Measurements from ENCODE around the gene ANKRD11. TPM values are rescaled to one million over a fixed set of nuclear protein-coding genes. Genes with fewer than 3 reads are reported as not detected.
"Not testable (repeated sequence)": the region's sequence is repeated elsewhere in the genome, so short reads cannot be mapped to it uniquely, and the experiment has no call there.

The ANKRD11 gene
- total RNA-seq, 1 experiment from 2014 or later: 47.0 TPM

DNA sequence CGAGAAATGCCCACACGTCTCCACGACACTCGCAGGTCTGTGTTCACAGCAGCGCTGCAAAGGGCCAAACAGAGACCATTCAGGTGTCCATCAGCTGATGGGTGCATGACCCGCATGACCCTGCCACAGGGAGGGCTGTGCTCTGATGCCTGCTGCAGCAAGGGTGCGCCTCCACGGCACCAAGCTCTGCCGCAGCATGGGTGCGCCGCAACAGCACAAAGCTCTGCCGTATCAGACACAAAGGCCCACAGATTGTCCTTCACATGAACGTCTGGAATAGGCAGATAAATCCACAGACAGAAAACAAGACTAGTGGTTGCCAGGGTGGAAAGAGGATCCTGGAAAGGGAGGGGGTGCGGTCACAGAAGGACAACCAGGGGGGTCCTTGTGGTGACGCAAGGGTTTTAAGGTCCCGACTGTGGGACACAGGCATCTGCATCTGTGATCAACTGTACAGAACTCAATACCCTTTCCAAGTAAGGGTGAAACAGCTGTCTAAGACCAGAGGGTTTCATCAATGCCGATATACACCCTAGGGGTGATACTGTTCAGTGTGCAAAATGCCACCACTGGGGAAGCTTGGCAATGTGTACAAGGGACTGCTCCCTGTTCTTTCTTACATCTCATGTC lies 121.0 kb downstream of the ANKRD11 start:
- in situ Hi-C loops (cut with HindIII; ENCODE audit: low pct_unique_long_range_greater_than_20kb, low sequenced_read_pairs): no loop called here

DNA sequence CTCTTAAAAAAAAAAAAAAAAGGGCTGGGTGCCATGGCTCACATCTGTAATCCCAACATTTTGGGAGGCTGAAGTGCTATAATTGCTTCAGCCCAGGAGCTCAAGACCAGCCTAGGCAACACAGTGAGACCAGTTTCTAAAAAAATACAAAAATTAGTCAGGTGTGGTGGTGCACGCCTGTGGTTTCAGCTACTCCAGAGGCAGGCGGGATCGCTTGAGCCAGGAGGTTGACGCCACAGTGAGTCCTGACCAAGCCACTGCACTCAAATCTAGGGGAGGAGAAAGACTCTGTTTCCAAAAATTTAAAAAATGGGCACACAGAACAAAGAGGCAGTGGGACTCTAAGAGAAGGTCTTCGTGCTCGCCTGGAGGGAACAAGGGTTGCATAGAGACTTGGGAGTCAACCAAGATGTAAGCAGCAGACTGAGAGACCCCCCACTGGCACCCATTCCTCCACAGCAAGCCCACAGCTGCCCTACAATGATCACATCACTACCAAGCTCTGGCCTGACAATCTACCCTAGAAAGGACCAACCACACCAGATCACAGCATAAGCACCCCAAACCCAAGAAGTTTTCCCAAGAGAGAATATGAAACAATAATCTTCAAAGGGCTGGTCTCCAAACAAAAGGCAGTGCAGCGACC lies 121.6 kb downstream of the ANKRD11 start:
- DNase-seq (ENCODE audit: low read depth, low spot score): no peak
- in situ Hi-C loops (cut with HindIII; ENCODE audit: low pct_unique_long_range_greater_than_20kb, low sequenced_read_pairs): no loop called here

More for the DNA sequence above, 121.0 kb downstream of the ANKRD11 start:
- DNase-seq (ENCODE audit: low read depth, low spot score): no peak

GRCh38 chr16:89367538-89367915 lies 122.8 kb downstream of the ANKRD11 start:
- no peak for DNase-seq (ENCODE audit: low read depth, low spot score)
- in situ Hi-C loops (cut with HindIII; ENCODE audit: low pct_unique_long_range_greater_than_20kb, low sequenced_read_pairs): no loop called here

GRCh38 chr16:89366561-89367537 lies 123.5 kb downstream of the ANKRD11 start:
- in situ Hi-C loops (cut with HindIII; ENCODE audit: low pct_unique_long_range_greater_than_20kb, low sequenced_read_pairs): no loop called here

DNA sequence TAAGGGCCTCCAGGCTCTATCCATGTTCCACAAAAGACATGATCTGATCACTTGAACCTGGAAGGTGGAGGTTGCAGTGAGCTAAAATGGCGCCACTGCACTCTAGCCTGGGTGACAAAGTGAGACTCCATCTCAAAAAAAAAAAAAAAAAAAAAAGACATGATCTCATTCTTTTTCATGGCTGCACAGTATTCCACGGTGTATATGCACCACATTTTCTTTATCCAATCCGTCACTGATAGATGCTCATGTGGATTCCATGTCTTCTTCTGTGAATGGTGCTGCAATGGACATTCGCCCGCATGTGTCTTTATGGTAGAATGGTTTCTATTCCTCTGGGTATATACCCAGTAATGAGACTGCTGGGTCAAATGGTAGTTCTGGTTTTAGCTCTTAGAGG lies 124.4 kb downstream of the ANKRD11 start:
- in situ Hi-C loops (cut with HindIII; ENCODE audit: low pct_unique_long_range_greater_than_20kb, low sequenced_read_pairs): no loop called here
- DNase-seq (ENCODE audit: low read depth, low spot score): no peak

More at GRCh38 chr16:89366561-89367537, 123.5 kb downstream of the ANKRD11 start:
- no peak for DNase-seq (ENCODE audit: low read depth, low spot score)

DNA sequence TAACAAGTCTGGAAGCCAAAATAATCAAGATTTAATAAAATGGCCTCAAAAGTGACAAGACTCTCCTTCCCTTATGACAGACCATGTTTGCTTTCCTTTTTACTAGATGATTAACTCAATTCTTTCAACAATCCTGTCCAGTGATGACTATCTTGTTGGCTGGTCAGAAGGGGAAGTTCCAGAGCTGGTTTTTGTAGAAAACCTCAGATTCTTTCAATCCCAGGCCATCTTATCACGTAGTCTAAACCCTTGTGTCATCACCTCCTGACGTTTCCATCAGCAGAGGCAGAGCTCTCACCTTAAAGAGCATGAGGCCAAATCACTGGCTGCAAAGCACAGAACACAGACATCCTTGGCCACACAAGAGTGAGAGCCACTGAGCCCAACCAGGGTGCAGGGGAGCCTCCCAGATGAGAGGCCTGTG lies 125.3 kb downstream of the ANKRD11 start:
- in situ Hi-C loops (cut with HindIII; ENCODE audit: low pct_unique_long_range_greater_than_20kb, low sequenced_read_pairs): no loop called here
- DNase-seq (ENCODE audit: low read depth, low spot score): no peak

- no peak for DNase-seq (ENCODE audit: low read depth, low spot score)
- in situ Hi-C loops (cut with HindIII; ENCODE audit: low pct_unique_long_range_greater_than_20kb, low sequenced_read_pairs): no loop called here
These were observed 125.8 kb downstream of the ANKRD11 start for GRCh38 chr16:89364606-89365005.

- in situ Hi-C loops (cut with HindIII; ENCODE audit: low pct_unique_long_range_greater_than_20kb, low sequenced_read_pairs): no loop called here
These were observed 126.6 kb downstream of the ANKRD11 start for GRCh38 chr16:89363621-89364393.

GRCh38 chr16:89362540-89363223 lies 127.7 kb downstream of the ANKRD11 start:
- DNase-seq (ENCODE audit: low read depth, low spot score); in situ Hi-C loops (cut with HindIII; ENCODE audit: low pct_unique_long_range_greater_than_20kb, low sequenced_read_pairs): not testable (repeated sequence)

More at GRCh38 chr16:89363621-89364393, 126.6 kb downstream of the ANKRD11 start:
- DNase-seq (ENCODE audit: low read depth, low spot score): peak; percentile 64

- in situ Hi-C loops (cut with HindIII; ENCODE audit: low pct_unique_long_range_greater_than_20kb, low sequenced_read_pairs): no loop called here
These were observed 128.4 kb downstream of the ANKRD11 start for GRCh38 chr16:89361751-89362539.

DNA sequence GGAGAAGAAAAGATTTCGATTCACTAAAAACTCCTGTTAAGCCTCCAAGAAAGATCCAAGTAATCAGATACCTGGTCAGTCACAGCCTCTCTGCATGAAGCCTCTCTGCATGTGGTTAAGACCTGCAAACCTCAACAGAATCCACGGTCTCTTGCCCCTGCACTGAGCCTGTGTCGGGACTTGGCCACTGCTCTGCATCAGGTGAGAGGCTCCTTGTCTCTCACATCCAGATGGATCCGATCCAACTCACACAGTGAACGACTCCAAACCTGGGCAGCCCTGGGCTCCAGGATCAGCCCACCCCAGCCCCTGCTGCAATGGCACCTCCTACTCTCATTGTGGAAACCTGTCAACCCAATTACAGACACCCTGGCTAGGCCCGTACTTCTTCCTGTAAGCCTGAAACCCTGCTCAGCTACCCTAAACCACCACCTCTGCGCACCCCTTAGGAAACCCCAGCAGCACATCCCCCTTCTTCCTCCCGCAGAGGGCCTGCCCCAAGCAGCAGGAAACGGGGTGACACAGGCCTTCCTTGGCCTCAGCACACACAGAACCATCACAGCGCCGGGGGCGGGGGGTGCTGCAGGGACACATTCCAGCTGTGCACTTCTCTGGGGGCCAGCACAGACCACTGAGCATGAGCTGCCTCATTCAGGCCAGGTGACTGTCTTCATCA lies 129.5 kb downstream of the ANKRD11 start:
- in situ Hi-C loops (cut with HindIII; ENCODE audit: low pct_unique_long_range_greater_than_20kb, low sequenced_read_pairs): no loop called here
- no peak for DNase-seq (ENCODE audit: low read depth, low spot score)

More at GRCh38 chr16:89361751-89362539, 128.4 kb downstream of the ANKRD11 start:
- peak; percentile 26 for DNase-seq (ENCODE audit: low read depth, low spot score)

DNA sequence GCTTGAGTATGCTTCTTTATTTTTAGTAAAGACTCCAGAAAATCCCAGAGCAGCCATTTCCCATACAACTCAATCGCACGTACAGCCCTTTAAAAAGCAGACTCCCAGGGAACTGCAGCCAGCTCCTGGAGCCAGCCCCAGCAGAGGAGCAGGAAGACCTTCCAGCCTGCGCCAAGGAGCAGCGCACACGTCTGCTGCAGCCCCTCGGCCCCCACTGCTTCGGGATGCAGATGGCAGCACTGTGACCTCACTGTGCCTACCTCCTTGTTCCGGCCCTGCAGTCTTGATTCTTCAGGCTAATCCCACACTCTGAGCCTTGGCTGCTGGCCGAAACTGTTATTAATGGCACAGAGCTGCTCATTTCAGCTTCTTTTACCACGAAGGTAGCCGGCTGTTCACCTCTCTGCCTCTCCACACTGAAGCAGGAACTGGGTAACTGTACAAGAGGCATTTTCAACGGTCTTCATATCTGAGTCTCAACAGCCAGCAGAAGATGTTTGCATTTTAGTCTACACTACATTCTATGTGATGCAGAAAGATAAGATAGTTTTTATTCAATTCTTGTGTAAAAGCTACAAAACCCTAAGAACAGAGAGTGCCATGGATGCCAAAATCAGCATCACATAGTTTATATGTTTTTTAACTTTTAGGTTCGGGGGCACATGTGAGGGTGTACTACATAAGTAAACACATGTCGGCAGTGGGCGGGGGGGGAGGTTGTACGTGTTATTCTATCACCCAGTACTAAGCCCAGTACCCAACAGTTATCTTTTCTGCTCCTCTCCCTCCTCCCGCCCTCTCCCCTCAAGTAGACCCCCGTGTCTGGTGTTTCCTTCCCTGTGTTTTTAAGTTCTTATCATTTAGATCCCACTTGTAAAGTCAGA lies 130.9 kb downstream of the ANKRD11 start:
- in situ Hi-C loops (cut with HindIII; ENCODE audit: low pct_unique_long_range_greater_than_20kb, low sequenced_read_pairs): no loop called here
- DNase-seq (ENCODE audit: low read depth, low spot score): no peak

- no peak for DNase-seq (ENCODE audit: low read depth, low spot score)
- in situ Hi-C loops (cut with HindIII; ENCODE audit: low pct_unique_long_range_greater_than_20kb, low sequenced_read_pairs): no loop called here
These were observed 132.0 kb downstream of the ANKRD11 start for GRCh38 chr16:89358030-89359005.

Measured in SK-MEL-5 (cell line).